HL-60 (cell line): ENCODE measurements around the gene DENND1A.

ENCODE experiments used
- DNase-seq, 2 experiments: peaks; one replicate each; pipeline ENCODE4 v3.0.0-alpha.2; 2010 to 2020; ENCODE audit warnings: low read depth in 1 of 2, low spot score in 1 of 2
- H3K27ac ChIP-seq: fragments of 250-450 bp; sonication (Bioruptor Pico); replicated peaks from 2 replicates; pipeline ENCODE4 v1.5.1; 2020; ENCODE audit warnings: mild to moderate bottlenecking, moderate library complexity
- H3K27me3 ChIP-seq: fragments of 250-450 bp; sonication (Bioruptor Pico); 2 replicates; pipeline ENCODE4 v1.5.1; 2021; ENCODE audit warnings: mild to moderate bottlenecking, moderate library complexity; ENCODE audit not compliant: insufficient read depth, poor library complexity, severe bottlenecking
- H3K4me3 ChIP-seq: replicated peaks from 2 replicates; pipeline ENCODE4 v1.5.1; 2011; ENCODE audit warnings: mild to moderate bottlenecking, control low read depth, low read length; ENCODE audit not compliant: insufficient read depth
- GABPA ChIP-seq: IDR thresholded peaks from 2 replicates; pipeline ENCODE4 v1.6.1; 2012; ENCODE audit warnings: low read depth
- POLR2AphosphoS5 ChIP-seq: IDR thresholded peaks from 2 replicates; pipeline ENCODE4 v1.6.1; 2012; ENCODE audit warnings: low read depth
- SPI1 ChIP-seq: IDR thresholded peaks from 2 replicates; pipeline ENCODE4 v1.6.1; 2012; ENCODE audit warnings: low read depth, mild to moderate bottlenecking, borderline replicate concordance
- TF ChIP-seq, protein P1 (sequence below): IDR thresholded peaks from one replicate; pipeline ENCODE4 v1.5.1; 2011; ENCODE audit warnings: low read length, control low read depth, inconsistent platforms; ENCODE audit not compliant: insufficient read depth
- TF ChIP-seq, protein P2 (sequence below): IDR thresholded peaks from 2 replicates; pipeline ENCODE4 v1.6.1; 2012; ENCODE audit warnings: low read depth; ENCODE audit not compliant: insufficient replicate concordance

Gene DENND1A

DNA sequence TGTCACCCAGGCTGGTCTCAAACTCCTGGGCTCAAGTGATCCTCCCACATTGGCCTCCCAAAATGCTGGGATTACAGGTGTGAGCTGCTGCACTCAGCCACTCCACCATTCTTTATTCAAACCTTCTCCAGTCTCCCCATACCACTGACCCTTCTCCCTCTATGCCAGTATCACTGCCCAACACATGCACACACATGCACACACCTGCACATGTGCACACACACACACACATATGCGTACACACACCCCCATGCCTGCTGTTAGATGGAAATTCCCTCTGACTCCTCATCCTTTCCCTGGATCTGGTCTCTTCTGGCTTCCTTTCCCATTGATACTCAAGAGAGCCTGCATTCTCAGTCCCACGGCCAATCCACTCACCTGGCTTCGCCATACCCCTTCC lies 404.0 kb downstream of the DENND1A start:
- Histone ChIP-seq H3K4me3 (no peak overlapping the region), H3K27me3 (no peaks in the 10 kb centered on the region), H3K27ac (no peak overlapping the region)
- DNase-seq: no peak
- TF ChIP-seq POLR2AphosphoS5 (no peak), GABPA (no peak), SPI1 (no peak)
- TF ChIP-seq, protein P1, sequence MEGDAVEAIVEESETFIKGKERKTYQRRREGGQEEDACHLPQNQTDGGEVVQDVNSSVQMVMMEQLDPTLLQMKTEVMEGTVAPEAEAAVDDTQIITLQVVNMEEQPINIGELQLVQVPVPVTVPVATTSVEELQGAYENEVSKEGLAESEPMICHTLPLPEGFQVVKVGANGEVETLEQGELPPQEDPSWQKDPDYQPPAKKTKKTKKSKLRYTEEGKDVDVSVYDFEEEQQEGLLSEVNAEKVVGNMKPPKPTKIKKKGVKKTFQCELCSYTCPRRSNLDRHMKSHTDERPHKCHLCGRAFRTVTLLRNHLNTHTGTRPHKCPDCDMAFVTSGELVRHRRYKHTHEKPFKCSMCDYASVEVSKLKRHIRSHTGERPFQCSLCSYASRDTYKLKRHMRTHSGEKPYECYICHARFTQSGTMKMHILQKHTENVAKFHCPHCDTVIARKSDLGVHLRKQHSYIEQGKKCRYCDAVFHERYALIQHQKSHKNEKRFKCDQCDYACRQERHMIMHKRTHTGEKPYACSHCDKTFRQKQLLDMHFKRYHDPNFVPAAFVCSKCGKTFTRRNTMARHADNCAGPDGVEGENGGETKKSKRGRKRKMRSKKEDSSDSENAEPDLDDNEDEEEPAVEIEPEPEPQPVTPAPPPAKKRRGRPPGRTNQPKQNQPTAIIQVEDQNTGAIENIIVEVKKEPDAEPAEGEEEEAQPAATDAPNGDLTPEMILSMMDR: no peak
- TF ChIP-seq, protein P2, sequence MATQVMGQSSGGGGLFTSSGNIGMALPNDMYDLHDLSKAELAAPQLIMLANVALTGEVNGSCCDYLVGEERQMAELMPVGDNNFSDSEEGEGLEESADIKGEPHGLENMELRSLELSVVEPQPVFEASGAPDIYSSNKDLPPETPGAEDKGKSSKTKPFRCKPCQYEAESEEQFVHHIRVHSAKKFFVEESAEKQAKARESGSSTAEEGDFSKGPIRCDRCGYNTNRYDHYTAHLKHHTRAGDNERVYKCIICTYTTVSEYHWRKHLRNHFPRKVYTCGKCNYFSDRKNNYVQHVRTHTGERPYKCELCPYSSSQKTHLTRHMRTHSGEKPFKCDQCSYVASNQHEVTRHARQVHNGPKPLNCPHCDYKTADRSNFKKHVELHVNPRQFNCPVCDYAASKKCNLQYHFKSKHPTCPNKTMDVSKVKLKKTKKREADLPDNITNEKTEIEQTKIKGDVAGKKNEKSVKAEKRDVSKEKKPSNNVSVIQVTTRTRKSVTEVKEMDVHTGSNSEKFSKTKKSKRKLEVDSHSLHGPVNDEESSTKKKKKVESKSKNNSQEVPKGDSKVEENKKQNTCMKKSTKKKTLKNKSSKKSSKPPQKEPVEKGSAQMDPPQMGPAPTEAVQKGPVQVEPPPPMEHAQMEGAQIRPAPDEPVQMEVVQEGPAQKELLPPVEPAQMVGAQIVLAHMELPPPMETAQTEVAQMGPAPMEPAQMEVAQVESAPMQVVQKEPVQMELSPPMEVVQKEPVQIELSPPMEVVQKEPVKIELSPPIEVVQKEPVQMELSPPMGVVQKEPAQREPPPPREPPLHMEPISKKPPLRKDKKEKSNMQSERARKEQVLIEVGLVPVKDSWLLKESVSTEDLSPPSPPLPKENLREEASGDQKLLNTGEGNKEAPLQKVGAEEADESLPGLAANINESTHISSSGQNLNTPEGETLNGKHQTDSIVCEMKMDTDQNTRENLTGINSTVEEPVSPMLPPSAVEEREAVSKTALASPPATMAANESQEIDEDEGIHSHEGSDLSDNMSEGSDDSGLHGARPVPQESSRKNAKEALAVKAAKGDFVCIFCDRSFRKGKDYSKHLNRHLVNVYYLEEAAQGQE: no peak

DNA sequence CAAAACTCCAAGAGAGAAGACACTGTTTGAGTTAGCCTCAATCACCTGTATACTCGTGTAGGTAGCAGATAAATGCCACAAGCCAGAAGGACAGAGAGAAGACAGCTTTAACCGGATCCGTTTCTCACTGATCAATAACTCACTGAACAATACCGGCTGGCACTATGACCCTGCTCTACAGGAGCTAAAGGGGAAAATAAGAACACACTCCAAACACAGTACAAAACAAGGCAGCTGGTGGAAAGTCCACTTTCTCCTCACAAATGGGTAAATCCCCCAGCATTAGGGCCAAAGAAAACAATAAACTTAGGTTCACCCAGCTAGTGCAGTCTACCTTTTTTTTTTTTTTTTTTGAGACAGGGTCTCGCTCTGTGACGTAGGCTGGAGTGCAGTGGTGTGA lies 404.5 kb downstream of the DENND1A start:
- H3K4me3 ChIP-seq: no peak overlapping the region
- DNase-seq: no peak
- TF ChIP-seq, protein P2: no peak
- TF ChIP-seq POLR2AphosphoS5 (no peak), GABPA (no peak), SPI1 (no peak)
- TF ChIP-seq, protein P1: no peak
- no peak overlapping the region for H3K27ac ChIP-seq
- H3K27me3 ChIP-seq: no peaks in the 10 kb centered on the region

DNA sequence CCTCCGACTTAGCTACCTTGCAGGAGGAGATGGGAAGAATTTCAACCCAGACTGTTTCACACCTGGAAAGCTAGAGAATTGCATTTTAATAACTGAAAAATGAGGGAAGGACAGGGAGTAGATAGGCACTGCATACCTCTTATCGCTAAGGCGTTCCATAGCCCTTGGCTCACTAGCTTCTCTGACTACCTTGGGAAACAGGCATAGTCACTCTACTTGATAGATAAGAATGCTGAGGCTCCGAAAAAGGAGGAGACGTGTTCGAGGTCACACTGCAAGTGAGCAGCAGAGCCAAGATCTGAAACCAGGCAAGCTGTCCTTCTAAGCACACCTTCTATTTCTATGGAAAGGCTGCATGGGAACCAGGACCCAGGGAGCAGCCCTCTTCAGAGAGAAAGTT lies 405.1 kb downstream of the DENND1A start:
- Histone ChIP-seq H3K4me3 (no peak overlapping the region), H3K27ac (no peak overlapping the region), H3K27me3 (no peaks in the 10 kb centered on the region)
- no peak for TF ChIP-seq POLR2AphosphoS5
- TF ChIP-seq, protein P1: no peak
- no peak for TF ChIP-seq SPI1
- TF ChIP-seq, protein P2: no peak
- no peak for TF ChIP-seq GABPA
- DNase-seq: no peak
